ENCODE results near the gene MRTFA. TPM values are rescaled to one million over a fixed set of nuclear protein-coding genes. Genes with fewer than 3 reads are reported as not detected.
A peak's percentile ranks its signal among the peaks of the same experiment; 100 is the strongest.
"Not testable (repeated sequence)": the region's sequence is repeated elsewhere in the genome, so short reads cannot be mapped to it uniquely, and the experiment has no call there.

MRTFA gene
- polyA plus RNA-seq, 1 donor = 22.7 TPM

GRCh38 chr22:40524392-40525249 lies 111.9 kb downstream of the MRTFA start:
- DNase-seq = no peak

- no peak for DNase-seq
These were observed 114.4 kb downstream of the MRTFA start for GRCh38 chr22:40522141-40522540.

- DNase-seq = no peak
These were observed 115.5 kb downstream of the MRTFA start for GRCh38 chr22:40521046-40521445.

GRCh38 chr22:40520562-40520961 lies 116.0 kb downstream of the MRTFA start:
- DNase-seq = no peak

- no peak for DNase-seq
These were observed 116.6 kb downstream of the MRTFA start for GRCh38 chr22:40519948-40520331.

- DNase-seq = no peak
These were observed 117.1 kb downstream of the MRTFA start for GRCh38 chr22:40519284-40519947.

- DNase-seq = no peak
These were observed 117.7 kb downstream of the MRTFA start for GRCh38 chr22:40518840-40519239.

GRCh38 chr22:40517631-40518030 lies 118.9 kb downstream of the MRTFA start:
- no peak for DNase-seq

GRCh38 chr22:40516416-40516815 lies 120.1 kb downstream of the MRTFA start:
- no peak for DNase-seq

GRCh38 chr22:40512426-40513136 lies 123.9 kb downstream of the MRTFA start:
- no peak for DNase-seq

- no peak for DNase-seq
These were observed 124.9 kb downstream of the MRTFA start for GRCh38 chr22:40511604-40512003.

- DNase-seq = no peak
These were observed 125.7 kb downstream of the MRTFA start for GRCh38 chr22:40510631-40511364.

- DNase-seq = peak; percentile 77
These were observed 127.0 kb downstream of the MRTFA start for GRCh38 chr22:40509401-40510134.

GRCh38 chr22:40508046-40508445 lies 128.5 kb downstream of the MRTFA start:
- DNase-seq = not testable (repeated sequence)

GRCh38 chr22:40507491-40507890 lies 129.0 kb downstream of the MRTFA start:
- DNase-seq = no peak

- DNase-seq = no peak
These were observed 129.8 kb downstream of the MRTFA start for GRCh38 chr22:40506762-40507161.

GRCh38 chr22:40504285-40505249 lies 132.0 kb downstream of the MRTFA start:
- DNase-seq = no peak

- no peak for DNase-seq
These were observed 133.6 kb downstream of the MRTFA start for GRCh38 chr22:40502919-40503318.

GRCh38 chr22:40500465-40500786 lies 136.1 kb downstream of the MRTFA start:
- DNase-seq = not testable (repeated sequence)

GRCh38 chr22:40499209-40499623 lies 137.3 kb downstream of the MRTFA start:
- no peak for DNase-seq

Data from left kidney (tissue), 2 donors.